GM19395 (cell line): ENCODE results near the gene AKAP13.

Experiments
- ATAC-seq: cut with Tn5 transposase; IDR thresholded peaks from one replicate; pipeline ENCODE4 v1.9.1; 2021; ENCODE audit warnings: mild to moderate bottlenecking, moderate library complexity; ENCODE audit not compliant: unreplicated experiment

AKAP13 gene

DNA sequence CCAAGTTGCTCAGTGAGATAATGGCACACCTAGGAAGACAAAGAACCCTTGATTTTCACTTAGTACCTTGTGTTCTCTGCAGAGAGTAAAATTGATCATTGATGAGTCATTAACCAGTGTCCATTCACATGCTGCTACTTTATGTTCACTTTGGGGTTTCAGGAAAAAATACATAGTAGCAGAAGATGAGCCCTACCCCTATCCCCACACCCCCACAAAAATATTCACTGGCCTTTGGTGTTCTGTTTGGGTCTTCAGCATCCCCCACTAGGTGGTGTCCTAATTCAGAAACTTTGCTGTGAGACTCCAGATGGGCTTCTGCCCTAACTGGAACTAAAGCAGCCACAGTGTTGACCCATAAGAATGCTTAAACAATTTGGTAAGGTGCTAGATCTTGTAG, 235.5 kb downstream of the AKAP13 start:
- ATAC-seq: peak; percentile 72

DNA sequence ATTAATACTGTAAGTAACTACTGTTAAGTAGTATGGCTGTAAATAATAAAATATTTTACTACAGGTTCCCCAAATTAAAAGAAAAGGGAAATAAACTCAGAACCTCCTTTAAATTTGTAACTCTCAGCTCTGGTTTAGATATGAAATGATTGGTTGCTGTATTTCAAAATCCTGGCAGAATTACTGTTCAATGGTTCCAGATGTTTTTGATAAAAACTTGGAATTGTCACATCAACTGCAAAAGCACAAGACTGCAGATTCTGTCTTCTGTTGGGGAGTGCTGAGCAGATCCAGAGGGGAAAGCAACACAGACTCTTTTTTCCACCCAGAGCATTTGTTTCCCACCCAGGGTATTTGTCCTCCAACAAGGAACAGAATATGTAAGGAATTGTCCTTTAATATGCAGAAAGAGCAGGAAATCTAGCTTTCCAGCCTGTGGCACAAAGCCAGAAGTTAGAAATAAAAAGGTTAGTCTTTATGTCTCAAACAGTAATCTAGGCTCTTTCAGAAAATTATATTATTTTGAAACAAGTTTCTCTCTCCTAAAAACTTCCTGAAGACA, 236.2 kb downstream of the AKAP13 start:
- no peak for ATAC-seq

DNA sequence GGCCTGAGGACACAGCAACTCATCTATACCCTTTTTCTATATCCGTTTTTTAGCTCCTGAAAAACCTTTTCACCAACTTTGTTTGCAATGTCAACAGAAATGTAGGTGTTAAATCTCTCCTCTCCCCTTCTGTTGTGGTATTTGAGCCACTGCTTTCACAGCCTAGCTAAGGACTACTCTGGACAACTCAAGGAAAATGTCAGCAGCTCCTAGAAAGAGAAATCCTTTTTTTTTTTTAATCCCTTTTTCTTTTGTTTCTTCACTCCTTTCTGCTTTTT, 237.8 kb downstream of the AKAP13 start:
- no peak for ATAC-seq

GRCh38 chr15:85618956-85619491, 238.6 kb downstream of the AKAP13 start:
- ATAC-seq: peak; percentile 73

GRCh38 chr15:85619992-85620689, 239.7 kb downstream of the AKAP13 start:
- no peak for ATAC-seq

DNA sequence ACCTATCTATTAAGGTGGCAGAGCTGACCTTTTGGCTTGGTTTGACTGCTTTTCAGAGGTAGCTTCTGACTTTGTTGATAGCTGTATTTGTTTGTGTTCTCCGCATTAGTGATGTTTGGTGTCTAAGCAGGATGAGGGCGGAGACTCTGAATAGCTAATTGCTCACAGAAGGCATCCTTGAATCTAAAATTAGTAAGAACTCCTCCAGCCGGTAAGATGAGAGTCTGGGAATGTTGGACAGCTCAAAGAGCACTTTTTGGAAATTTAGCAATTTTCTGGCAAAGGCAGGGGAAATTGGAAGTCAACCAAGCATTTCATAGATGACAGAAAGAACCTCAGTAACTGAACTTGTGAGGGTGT, 240.3 kb downstream of the AKAP13 start:
- no peak for ATAC-seq

- no peak for ATAC-seq
Measured at GRCh38 chr15:85621094-85621493, 240.7 kb downstream of the AKAP13 start.

DNA sequence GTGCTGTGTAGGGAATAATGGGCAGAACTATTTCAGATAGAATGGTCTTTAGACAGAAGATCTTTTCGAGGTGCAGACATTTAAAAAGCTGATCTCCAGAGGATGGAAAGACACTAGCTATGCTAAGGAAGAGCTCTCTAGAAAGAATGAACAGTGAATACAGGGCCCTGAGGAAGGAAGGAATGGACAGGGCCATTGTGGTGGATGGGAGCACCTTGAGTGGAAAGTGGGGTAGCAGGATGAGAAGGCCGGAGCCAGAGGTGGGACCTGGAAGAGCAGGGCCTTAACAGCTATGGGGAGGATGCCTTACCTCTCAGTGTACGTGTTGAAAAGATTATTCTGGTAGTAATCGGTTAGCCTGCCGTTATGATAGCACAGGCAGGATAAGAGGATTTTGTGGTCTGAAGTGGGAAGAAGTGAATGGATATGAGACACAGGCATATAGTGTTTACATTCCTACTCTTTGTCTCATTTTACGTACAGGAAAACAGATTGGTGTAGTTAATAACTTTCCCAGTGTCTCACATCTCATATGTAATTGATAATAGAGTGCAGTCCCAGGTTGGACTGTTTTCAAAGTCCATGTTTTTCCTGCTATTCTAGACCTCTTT, 241.9 kb downstream of the AKAP13 start:
- ATAC-seq: no peak

DNA sequence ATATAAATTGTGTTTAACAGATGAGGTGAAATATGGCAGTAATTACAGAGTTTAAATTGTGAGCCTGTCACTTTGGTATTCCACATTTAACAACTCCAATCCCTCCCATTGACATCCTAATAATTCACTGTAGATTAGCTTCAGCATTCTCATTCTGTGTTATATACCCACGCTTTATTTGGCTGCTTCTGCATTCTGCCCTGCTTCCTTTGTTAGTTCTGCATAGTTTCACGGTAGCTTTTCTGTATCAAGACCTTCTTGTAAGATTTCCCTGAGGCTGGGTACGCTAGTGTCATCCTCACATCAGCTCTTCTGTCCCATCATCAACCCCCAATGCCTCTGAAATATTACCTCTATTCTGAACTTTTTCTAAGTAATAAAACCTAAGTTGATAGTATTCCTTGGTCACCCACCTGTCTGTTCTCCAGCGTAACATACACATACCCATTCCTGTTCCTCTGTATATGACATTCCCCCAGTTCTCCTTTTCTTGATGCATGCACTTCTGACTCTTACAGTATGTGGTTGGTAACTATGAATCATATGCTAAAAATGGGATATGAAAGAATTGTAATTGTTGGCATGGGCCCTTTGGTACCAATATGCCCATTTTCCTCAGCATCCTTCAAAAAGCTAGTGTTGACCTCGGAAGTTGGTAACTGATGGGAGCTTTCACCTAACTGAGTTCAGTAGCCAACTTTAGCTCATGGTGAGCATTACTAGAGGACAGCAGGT, 243.1 kb downstream of the AKAP13 start:
- ATAC-seq: no peak

DNA sequence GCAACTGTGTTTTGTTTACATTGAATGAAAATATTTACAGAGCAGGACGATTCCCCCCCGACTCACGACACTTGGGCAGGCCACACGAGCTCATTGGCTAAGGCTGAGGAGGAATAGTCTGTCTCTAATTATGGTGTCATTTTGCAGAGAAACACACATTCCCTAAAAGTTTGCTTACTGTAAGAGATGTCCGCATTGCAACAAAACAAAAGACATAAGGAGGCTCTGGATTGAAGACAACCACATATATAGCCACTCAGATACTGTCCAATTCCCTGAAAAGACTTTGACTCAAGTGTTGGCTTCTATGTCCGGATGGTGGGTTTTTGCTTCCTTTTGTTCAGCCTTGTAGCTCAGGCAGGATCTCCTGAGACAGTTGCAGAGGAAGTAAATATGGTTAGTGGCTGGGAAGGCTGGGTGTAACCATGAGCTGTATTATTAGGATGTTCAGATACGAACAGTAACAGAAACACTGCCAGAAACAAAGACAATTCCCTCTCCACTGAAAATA, 243.9 kb downstream of the AKAP13 start:
- ATAC-seq: no peak

DNA sequence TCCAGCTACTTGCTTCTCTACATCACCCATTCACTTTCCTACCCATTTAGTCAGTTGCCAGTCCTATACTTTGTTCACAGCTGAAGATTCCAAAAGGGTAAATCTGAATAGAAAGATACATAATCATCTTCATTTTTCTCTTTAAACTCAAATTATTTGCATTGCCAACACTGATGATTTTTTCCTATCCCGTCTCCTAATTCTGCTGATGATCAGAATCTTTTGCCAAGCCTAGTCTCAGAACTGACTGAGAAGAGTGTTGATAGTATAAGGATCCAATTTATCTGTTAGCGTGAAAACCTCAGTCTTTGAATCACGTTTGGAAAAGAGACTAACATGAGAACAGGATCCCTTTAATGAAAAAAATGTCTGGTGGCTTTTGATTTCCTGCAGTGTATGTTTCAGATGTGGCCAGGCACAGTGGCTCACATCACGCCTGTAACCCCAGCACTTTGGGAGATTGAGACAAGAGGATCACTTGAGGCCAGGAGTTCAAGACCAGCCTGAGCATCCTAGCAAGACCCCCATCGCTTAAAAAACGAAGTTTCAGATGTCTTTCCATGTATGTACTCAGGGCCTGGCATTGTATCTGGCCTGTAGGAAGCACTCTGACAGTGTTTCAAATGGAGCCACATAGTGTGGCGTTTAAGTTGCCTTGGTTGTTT, 244.9 kb downstream of the AKAP13 start:
- peak; percentile 16 for ATAC-seq

- peak; percentile 85 for ATAC-seq
Measured at GRCh38 chr15:85625856-85626255, 245.5 kb downstream of the AKAP13 start.

DNA sequence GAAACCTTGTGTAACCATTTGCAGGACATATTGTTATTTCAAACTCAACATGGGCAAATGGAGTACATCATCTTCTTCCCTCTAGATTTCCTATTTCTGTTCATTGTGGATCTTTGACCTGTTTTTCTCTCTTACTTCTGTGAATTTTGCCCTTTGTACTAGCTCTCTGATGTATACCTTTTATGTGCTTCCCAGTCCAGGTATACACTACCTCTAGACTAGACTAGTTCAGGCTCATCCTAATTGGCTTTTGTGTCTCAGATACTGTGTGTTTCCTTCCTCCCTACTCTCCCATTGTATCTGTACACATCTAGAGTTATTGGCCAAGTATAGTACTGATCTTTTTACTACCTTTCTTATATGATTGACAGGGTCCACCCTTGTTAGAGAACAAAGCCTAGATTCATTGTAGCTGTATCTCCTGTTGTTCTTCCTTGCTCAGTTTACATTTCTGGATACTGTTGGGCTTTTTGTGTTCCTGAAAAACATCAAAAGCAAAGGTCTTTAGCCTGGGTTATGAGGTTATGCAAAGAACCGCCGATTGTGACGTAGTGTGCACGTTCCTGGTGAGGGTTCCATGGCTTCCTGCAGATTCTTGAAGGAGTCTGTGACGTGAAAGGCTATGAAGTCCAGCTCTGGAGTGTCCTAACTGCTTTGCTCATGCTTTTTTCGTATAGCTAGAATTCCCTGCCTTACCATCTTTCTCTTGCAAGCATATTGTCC, 247.0 kb downstream of the AKAP13 start:
- ATAC-seq: no peak

DNA sequence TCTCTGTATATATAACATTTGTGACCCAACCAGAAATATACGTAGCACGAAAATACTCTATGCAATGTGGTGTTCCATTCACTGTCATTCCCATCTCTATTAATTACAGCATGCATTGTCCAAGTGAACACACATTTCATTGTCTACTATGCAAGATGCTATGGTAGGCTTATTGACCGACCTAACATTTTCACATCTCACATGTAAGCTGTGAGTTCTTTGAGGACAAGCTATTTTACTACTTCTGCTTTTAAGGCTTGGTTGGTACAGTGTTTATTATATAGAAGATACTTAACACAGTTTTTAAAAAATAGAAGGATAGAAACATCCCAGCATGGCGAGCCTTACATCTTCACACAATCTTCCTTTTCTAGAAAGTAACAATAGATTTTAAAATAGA, 249.9 kb downstream of the AKAP13 start:
- ATAC-seq: no peak

GRCh38 chr15:85631018-85631417, 250.6 kb downstream of the AKAP13 start:
- no peak for ATAC-seq

GRCh38 chr15:85632014-85632413, 251.6 kb downstream of the AKAP13 start:
- ATAC-seq: no peak

GRCh38 chr15:85633859-85634258, 253.5 kb downstream of the AKAP13 start:
- no peak for ATAC-seq

- ATAC-seq: no peak
Measured at GRCh38 chr15:85636351-85636750, 255.9 kb downstream of the AKAP13 start.

DNA sequence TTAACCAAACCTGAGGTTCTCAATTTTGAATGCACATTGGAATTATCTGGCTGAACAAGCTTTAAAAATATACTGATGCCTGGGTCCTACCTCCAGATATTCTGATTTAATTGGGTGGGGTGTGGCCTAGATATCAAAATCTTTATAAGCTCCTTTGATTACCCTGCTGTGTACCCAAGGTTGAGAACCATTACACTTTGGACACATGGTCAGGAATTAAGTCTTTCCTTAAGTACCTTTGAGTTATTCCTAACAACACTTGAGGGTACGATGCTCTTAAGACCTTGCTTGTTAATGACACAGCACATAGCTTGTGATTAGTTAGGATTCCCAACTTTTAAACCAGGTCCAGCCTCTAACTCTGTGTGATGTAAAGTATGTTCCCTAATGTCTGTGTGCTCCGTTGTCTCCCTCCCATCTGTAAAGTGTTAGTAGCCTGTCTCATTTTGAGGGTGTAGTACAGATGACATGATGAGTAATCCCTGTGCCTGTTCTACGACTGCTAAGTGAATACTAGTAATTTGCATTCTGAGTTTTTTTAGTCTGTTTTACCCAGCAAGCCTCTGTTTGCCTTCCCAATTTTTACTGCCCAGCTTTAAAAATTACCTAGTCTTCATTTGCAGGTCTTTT, 259.5 kb downstream of the AKAP13 start:
- peak; percentile 79 for ATAC-seq
